ENCODE results near the gene TBC1D3H.
"Not testable (repeated sequence)": the region's sequence is repeated elsewhere in the genome, so short reads cannot be mapped to it uniquely, and the experiment has no call there.

The TBC1D3H gene

DNA sequence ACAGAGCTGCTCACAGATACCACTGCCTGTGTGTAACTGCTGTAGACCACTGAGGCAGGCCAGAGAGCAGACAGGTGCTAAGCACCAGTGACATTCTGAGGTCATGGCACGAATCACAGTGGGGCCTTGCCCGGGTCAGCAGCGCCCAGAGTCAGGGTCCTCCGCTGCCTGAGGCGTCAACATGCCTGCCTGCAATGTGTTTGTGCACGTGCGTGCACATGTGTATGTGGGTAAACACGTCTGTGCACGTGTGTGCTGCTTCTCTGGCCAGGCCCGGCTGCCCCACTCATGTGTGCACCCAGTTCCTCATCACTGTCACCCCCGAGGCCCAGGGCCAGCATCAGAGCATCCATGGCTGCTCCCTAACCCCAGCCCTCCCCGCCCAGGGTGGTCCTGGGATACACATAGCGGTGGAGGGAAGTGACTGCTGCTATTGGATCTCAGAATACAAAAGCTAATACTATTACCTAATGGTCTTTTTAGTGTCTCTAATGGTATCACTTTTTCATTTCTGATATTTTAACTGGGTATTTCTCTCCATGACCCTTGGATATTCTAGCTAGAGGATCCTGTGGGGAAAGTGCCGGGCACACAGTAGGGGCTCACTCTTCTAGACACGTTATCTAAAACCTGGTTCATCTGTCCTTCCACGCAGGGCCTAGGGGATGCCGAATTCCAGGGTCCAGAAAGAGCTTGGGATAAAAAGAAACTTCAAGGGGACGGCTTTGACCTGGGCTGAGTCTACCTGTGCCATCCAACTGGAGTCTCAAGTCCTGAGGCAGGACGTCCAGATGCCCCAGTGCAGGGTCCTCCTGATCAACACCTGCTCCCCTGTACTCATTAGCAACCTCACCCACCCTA is at the start of gene TBC1D3H:
TBC1D3H (minus strand) TSS at position 51 of the 861 bp plus-strand sequence. CDS start 1,540 bp downstream, outside the sequence.
- in situ Hi-C loops (cut with MboI; ENCODE audit: low sequenced_read_pairs): not testable (repeated sequence)

DNA sequence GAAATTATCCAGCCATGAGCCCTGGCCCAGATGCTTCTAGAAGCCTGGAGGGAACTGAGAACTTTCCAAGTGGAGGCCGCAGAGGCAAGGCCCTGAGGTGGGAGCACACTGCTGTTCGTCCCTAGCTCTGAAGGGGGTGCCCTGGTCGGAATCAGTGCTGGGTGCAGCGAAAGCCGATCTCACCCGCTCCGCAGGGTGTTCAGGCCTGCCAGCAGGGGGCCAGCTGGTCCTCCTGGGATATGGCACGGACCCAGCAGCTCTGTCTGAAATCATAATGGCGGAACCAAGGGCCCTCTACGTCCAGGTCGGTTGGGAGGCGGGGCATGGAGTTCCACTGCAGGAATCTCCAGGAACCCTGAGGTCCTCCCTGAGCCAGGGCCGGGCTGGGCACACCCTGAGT is 40.7 kb upstream of the TBC1D3H start:
- in situ Hi-C loops (cut with MboI; ENCODE audit: low sequenced_read_pairs): not testable (repeated sequence)

DNA sequence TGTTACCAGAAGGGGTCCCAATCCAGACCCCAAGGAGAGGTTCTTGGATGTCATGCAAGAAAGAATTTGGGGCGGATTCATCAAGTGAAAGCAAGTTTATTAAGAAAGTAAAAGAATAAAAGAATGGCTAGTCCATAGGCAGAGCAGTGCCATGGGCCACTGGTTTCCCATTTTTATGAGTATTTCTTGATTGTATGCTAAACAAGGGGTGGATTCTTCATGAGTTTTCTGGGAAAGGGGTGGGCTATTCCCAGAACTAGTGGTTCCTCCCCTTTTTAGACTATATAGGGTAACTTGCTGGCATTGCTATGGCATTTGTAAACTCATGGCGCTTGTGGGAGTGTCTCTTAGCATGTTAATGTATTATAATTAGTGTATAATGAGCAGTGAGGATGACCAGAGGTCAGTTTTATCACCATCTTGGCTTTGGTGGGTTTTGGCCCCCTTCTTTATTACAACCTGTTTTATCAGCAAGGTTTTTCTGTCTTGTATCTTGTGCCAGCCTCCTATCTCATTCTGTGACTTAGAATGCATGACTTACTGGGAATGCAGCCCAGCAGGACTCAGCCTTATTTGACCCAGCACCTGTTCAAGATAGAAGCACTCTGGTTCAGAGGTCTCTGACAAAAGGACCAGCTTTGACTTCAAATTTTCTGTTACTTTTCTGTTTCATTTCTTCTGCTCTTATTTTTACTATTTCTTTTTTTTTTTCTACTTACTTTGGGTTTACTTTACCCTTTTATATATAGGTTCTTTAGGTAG is 27.1 kb upstream of the TBC1D3H start:
- in situ Hi-C loops (cut with MboI; ENCODE audit: low sequenced_read_pairs): not testable (repeated sequence)

DNA sequence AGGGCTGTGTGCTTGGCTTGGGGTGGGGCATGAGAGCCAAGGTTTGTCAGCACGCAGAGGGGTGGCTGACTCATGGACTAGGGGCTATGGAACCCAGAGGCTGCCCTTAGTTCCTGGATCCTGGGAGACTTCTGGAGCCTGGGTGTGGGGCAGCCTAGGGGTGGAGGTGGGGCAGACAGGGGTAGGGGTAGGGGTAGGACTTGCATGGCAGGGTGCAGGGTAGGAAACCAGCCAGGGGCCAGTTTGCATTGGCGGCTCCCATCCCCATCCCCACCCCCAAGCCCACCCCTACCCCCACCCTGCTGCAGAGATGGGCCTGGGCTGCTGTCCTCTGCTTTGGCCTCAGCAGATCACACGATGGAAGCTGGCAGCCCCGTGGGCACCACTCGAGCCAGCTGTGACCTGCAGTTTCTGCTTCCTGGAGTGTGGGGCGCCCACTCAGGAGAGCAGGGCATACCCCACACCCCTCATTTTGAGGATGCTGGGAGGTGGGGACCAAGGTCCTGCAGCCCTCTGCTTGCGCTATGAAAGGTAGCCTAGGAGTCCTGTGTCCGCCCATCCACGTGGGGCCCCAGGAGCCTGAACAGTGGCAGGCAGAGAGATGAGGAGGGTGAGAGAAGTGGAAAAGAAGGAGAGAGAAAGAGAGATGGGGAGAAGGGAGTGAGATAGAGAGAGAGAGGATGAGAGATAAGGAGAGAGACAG is 2.9 kb upstream of the TBC1D3H start:
- in situ Hi-C loops (cut with MboI; ENCODE audit: low sequenced_read_pairs): not testable (repeated sequence)

DNA sequence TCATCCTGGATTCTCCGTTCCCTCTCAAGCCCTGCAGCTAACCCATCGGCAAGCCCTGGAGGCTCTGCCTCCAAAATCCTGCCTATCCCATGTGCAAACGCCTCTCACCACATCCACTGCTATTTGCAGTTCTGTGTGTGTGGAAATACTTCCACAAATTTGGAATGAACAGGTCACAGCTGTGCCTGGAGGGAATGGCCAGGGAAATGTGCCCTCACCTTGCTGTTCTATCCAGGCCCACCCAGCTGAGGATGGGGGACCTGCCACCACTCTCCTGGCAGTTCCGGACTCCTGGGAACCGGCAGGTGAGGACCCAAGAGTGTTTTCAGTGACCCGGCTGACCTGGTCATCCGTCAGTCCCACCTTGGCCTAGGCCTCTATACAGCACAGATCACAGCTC is 12.3 kb downstream of the TBC1D3H start:
- in situ Hi-C loops (cut with MboI; ENCODE audit: low sequenced_read_pairs): not testable (repeated sequence)

DNA sequence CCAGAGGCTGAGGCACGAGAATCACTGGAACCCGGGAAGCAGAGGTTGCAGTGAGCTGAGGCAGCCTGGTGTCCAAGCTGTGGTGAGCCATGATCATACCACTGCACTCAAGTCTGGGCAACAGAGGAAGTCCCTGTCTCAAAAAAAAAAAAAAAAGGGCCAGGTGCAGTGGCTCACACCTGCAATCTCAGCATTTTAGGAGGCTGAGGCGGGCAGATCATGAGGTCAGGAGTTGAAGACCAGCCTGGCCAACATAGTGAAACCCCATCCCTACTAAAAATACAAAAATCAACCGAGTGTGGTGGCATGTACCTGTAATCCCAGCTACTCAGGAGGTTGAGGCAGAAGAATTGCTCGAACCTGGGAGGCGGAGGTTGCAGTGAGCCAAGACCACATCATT is 25.7 kb downstream of the TBC1D3H start:
- in situ Hi-C loops (cut with MboI; ENCODE audit: low sequenced_read_pairs): not testable (repeated sequence)

All from hTERT RPE-1 (cell line).